HEK293 (cell line): Measurements from ENCODE around the gene EPS8L1.
A peak's percentile ranks its signal among the peaks of the same experiment; 100 is the strongest.

Experiments used
- FEZF1 ChIP-seq: fragments of 450-650 bp; formaldehyde crosslinking; IDR thresholded peaks from 2 replicates; pipeline ENCODE4 v1.5.1; 2016; ENCODE audit warnings: missing biosample characterization, missing genetic modification characterization
- GLIS1 ChIP-seq: fragments of 450-650 bp; formaldehyde crosslinking; IDR thresholded peaks from 2 replicates; pipeline ENCODE4 v1.5.1; 2016; ENCODE audit warnings: missing biosample characterization, missing genetic modification characterization
- HOXC10 ChIP-seq: sonication (generic); formaldehyde crosslinking; IDR thresholded peaks from 2 replicates; pipeline ENCODE4 v1.8.1; 2023; ENCODE audit warnings: mild to moderate bottlenecking, missing genetic modification reagents
- KLF16 ChIP-seq: fragments of 450-650 bp; formaldehyde crosslinking; IDR thresholded peaks from 2 replicates; pipeline ENCODE4 v1.5.1; 2017; ENCODE audit warnings: missing biosample characterization, missing genetic modification characterization
- KLF9 ChIP-seq: fragments of 450-650 bp; formaldehyde crosslinking; IDR thresholded peaks from 2 replicates; pipeline ENCODE4 v1.5.1; 2016; ENCODE audit warnings: missing biosample characterization, missing genetic modification characterization, low read depth
- PRDM1 ChIP-seq: fragments of 450-650 bp; formaldehyde crosslinking; IDR thresholded peaks from 2 replicates; pipeline ENCODE4; 2016; ENCODE audit warnings: missing biosample characterization, missing genetic modification characterization
- REPIN1 ChIP-seq: fragments of 450-650 bp; formaldehyde crosslinking; IDR thresholded peaks from 2 replicates; pipeline ENCODE4 v1.5.1; 2017; ENCODE audit warnings: missing biosample characterization, missing genetic modification characterization, low read depth
- TRIM28 ChIP-seq: IDR thresholded peaks from 2 replicates; pipeline ENCODE4 v1.6.1; 2011; ENCODE audit warnings: low read length, control low read depth, borderline replicate concordance
- ZBTB1 ChIP-seq: fragments of 450-650 bp; formaldehyde crosslinking; IDR thresholded peaks from 2 replicates; pipeline ENCODE4 v1.5.1; 2016; ENCODE audit warnings: missing biosample characterization, missing genetic modification characterization
- ZBTB17 ChIP-seq: fragments of 450-650 bp; formaldehyde crosslinking; IDR thresholded peaks from 2 replicates; pipeline ENCODE4 v1.5.1; 2016; ENCODE audit warnings: missing biosample characterization, missing genetic modification characterization
- ZBTB8A ChIP-seq: fragments of 450-650 bp; formaldehyde crosslinking; IDR thresholded peaks from 2 replicates; pipeline ENCODE4 v1.5.1; 2016; ENCODE audit warnings: missing biosample characterization, missing genetic modification characterization
- ZEB2 ChIP-seq: fragments of 450-650 bp; formaldehyde crosslinking; IDR thresholded peaks from 2 replicates; pipeline ENCODE4 v1.5.1; 2016; ENCODE audit warnings: missing biosample characterization, missing genetic modification characterization
- ZNF155 ChIP-seq: fragments of 450-650 bp; formaldehyde crosslinking; IDR thresholded peaks from 2 replicates; pipeline ENCODE4 v1.5.1; 2016; ENCODE audit warnings: missing biosample characterization, missing genetic modification characterization
- ZNF16 ChIP-seq: fragments of 450-650 bp; formaldehyde crosslinking; IDR thresholded peaks from 2 replicates; pipeline ENCODE4 v1.5.1; 2016; ENCODE audit warnings: low read depth, missing biosample characterization, missing genetic modification characterization
- ZNF324 ChIP-seq: fragments of 450-650 bp; formaldehyde crosslinking; IDR thresholded peaks from 2 replicates; pipeline ENCODE4 v1.5.1; 2016; ENCODE audit warnings: missing biosample characterization, missing genetic modification characterization
- ZNF335 ChIP-seq: fragments of 450-650 bp; formaldehyde crosslinking; conservative IDR thresholded peaks from 2 replicates; pipeline ENCODE4 v1.5.1; 2016; ENCODE audit warnings: missing biosample characterization, missing genetic modification characterization
- ZNF501 ChIP-seq: fragments of 450-650 bp; formaldehyde crosslinking; IDR thresholded peaks from 2 replicates; pipeline ENCODE4 v1.5.1; 2016; ENCODE audit warnings: missing biosample characterization, missing genetic modification characterization
- ZNF600 ChIP-seq: fragments of 450-650 bp; formaldehyde crosslinking; IDR thresholded peaks from 2 replicates; pipeline ENCODE4 v1.5.1; 2016; ENCODE audit warnings: missing biosample characterization, missing genetic modification characterization
- ZNF677 ChIP-seq: fragments of 450-650 bp; IDR thresholded peaks from 2 replicates; pipeline ENCODE4 v1.5.0; 2018; ENCODE audit warnings: missing biosample characterization, mild to moderate bottlenecking, missing genetic modification characterization, moderate library complexity
- ZNF701 ChIP-seq: fragments of 450-650 bp; formaldehyde crosslinking; IDR thresholded peaks from 2 replicates; pipeline ENCODE4 v1.5.1; 2016; ENCODE audit warnings: missing biosample characterization, missing genetic modification characterization
- ZNF76 ChIP-seq: fragments of 450-650 bp; formaldehyde crosslinking; IDR thresholded peaks from 2 replicates; pipeline ENCODE4; 2016; ENCODE audit warnings: low read depth, missing biosample characterization, missing genetic modification characterization, borderline replicate concordance
- ZNF792 ChIP-seq: fragments of 450-650 bp; formaldehyde crosslinking; IDR thresholded peaks from 2 replicates; pipeline ENCODE4 v1.5.1; 2016; ENCODE audit warnings: missing biosample characterization, missing genetic modification characterization
- ZSCAN16 ChIP-seq: fragments of 450-650 bp; formaldehyde crosslinking; IDR thresholded peaks from 2 replicates; pipeline ENCODE4 v1.5.1; 2016; ENCODE audit warnings: missing biosample characterization, missing genetic modification characterization
- ZXDB ChIP-seq: fragments of 450-650 bp; formaldehyde crosslinking; IDR thresholded peaks from 2 replicates; pipeline ENCODE4 v1.5.1; 2016; ENCODE audit warnings: missing biosample characterization, missing genetic modification characterization
- TF ChIP-seq, protein P1 (sequence below): fragments of 450-650 bp; formaldehyde crosslinking; IDR thresholded peaks from 2 replicates; pipeline ENCODE4 v1.5.1; 2016; ENCODE audit warnings: missing biosample characterization, missing genetic modification characterization
- TF ChIP-seq, protein P2 (sequence below): fragments of 450-650 bp; formaldehyde crosslinking; conservative IDR thresholded peaks from 2 replicates; pipeline ENCODE4 v1.5.1; 2016; ENCODE audit warnings: low read depth, missing biosample characterization, missing genetic modification characterization
- TF ChIP-seq, protein P3 (sequence below): fragments of 450-650 bp; formaldehyde crosslinking; IDR thresholded peaks from 2 replicates; pipeline ENCODE4 v1.5.1; 2016; ENCODE audit warnings: missing biosample characterization, missing genetic modification characterization
- TF ChIP-seq, protein P4 (sequence below): fragments of 450-650 bp; formaldehyde crosslinking; IDR thresholded peaks from 2 replicates; pipeline ENCODE4 v1.5.1; 2016; ENCODE audit warnings: missing biosample characterization, missing genetic modification characterization
- TF ChIP-seq, protein P5 (sequence below): fragments of 450-650 bp; IDR thresholded peaks from 2 replicates; pipeline ENCODE4 v1.5.1; 2018; ENCODE audit warnings: missing biosample characterization, mild to moderate bottlenecking, missing genetic modification characterization

Gene EPS8L1

DNA sequence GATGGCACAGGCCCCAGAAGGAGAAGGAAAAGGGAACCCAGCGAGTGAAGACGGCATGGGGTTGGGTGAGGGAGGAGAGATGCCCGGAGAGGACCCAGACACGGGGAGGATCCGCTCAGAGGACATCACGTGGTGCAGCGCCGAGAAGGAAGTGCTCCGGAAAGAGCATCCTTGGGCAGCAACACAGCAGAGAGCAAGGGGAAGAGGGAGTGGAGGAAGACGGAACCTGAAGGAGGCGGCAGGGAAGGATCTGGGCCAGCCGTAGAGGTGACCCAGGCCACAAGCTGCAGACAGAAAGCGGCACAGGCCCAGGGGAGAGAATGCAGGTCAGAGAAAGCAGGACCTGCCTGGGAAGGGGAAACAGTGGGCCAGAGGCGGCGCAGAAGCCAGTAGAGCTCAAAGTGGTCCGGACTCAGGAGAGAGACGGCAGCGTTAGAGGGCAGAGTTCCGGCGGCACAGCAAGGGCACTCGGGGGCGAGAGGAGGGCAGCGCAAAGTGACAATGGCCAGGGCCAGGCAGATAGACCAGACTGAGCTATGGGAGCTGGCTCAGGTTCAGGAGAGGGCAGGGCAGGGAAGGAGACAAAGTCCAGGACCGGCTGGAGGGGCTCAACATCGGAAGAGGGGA is 40.7 kb downstream of the EPS8L1 start (continued):
- TF ChIP-seq, protein P1, sequence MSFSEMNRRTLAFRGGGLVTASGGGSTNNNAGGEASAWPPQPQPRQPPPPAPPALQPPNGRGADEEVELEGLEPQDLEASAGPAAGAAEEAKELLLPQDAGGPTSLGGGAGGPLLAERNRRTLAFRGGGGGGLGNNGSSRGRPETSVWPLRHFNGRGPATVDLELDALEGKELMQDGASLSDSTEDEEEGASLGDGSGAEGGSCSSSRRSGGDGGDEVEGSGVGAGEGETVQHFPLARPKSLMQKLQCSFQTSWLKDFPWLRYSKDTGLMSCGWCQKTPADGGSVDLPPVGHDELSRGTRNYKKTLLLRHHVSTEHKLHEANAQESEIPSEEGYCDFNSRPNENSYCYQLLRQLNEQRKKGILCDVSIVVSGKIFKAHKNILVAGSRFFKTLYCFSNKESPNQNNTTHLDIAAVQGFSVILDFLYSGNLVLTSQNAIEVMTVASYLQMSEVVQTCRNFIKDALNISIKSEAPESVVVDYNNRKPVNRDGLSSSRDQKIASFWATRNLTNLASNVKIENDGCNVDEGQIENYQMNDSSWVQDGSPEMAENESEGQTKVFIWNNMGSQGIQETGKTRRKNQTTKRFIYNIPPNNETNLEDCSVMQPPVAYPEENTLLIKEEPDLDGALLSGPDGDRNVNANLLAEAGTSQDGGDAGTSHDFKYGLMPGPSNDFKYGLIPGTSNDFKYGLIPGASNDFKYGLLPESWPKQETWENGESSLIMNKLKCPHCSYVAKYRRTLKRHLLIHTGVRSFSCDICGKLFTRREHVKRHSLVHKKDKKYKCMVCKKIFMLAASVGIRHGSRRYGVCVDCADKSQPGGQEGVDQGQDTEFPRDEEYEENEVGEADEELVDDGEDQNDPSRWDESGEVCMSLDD, result 0 out of 2 replicates have a peak, but pooled peaks have one; percentile 6
- TF ChIP-seq ZBTB17 (tag by site-specific recombination), result peak; percentile 80
- TF ChIP-seq GLIS1 (tag by site-specific recombination), result peak; percentile 28; the same call in 1 of the 2 replicates
- no peak for TF ChIP-seq ZSCAN16 (tag by site-specific recombination)
- no peak for TF ChIP-seq ZBTB8A
- 0 out of 2 replicates have a peak, but pooled peaks have one; percentile 6 for TF ChIP-seq KLF9 (tag by site-specific recombination)
- TF ChIP-seq ZNF155 (tag by site-specific recombination), result no peak
- peak; percentile 60 for TF ChIP-seq KLF16 (tag by site-specific recombination)
- TF ChIP-seq, protein P2, sequence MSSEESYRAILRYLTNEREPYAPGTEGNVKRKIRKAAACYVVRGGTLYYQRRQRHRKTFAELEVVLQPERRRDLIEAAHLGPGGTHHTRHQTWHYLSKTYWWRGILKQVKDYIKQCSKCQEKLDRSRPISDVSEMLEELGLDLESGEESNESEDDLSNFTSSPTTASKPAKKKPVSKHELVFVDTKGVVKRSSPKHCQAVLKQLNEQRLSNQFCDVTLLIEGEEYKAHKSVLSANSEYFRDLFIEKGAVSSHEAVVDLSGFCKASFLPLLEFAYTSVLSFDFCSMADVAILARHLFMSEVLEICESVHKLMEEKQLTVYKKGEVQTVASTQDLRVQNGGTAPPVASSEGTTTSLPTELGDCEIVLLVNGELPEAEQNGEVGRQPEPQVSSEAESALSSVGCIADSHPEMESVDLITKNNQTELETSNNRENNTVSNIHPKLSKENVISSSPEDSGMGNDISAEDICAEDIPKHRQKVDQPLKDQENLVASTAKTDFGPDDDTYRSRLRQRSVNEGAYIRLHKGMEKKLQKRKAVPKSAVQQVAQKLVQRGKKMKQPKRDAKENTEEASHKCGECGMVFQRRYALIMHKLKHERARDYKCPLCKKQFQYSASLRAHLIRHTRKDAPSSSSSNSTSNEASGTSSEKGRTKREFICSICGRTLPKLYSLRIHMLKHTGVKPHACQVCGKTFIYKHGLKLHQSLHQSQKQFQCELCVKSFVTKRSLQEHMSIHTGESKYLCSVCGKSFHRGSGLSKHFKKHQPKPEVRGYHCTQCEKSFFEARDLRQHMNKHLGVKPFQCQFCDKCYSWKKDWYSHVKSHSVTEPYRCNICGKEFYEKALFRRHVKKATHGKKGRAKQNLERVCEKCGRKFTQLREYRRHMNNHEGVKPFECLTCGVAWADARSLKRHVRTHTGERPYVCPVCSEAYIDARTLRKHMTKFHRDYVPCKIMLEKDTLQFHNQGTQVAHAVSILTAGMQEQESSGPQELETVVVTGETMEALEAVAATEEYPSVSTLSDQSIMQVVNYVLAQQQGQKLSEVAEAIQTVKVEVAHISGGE (tag by site-specific recombination), result peak; percentile 94
- TF ChIP-seq PRDM1 (tag by site-specific recombination), result peak; percentile 41; the same call in 1 of the 2 replicates
- no peak for TF ChIP-seq ZNF792 (tag by site-specific recombination)
- 0 out of 2 replicates have a peak, but pooled peaks have one; percentile 22 for TF ChIP-seq ZXDB
- peak; percentile 97 for TF ChIP-seq ZNF600 (tag by site-specific recombination)
- TF ChIP-seq ZNF335 (tag by site-specific recombination), result 0 out of 2 replicates have a peak, but pooled peaks have one; percentile 37
- TF ChIP-seq, protein P3, sequence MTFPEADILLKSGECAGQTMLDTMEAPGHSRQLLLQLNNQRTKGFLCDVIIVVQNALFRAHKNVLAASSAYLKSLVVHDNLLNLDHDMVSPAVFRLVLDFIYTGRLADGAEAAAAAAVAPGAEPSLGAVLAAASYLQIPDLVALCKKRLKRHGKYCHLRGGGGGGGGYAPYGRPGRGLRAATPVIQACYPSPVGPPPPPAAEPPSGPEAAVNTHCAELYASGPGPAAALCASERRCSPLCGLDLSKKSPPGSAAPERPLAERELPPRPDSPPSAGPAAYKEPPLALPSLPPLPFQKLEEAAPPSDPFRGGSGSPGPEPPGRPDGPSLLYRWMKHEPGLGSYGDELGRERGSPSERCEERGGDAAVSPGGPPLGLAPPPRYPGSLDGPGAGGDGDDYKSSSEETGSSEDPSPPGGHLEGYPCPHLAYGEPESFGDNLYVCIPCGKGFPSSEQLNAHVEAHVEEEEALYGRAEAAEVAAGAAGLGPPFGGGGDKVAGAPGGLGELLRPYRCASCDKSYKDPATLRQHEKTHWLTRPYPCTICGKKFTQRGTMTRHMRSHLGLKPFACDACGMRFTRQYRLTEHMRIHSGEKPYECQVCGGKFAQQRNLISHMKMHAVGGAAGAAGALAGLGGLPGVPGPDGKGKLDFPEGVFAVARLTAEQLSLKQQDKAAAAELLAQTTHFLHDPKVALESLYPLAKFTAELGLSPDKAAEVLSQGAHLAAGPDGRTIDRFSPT (tag by site-specific recombination), result peak; percentile 90
- no peak for TF ChIP-seq ZNF701
- no peak for TF ChIP-seq ZNF324 (tag by site-specific recombination)
- TF ChIP-seq HOXC10 (CRISPR knock-in tag), result no peak
- TF ChIP-seq ZNF16, result no peak
- TF ChIP-seq REPIN1 (tag by site-specific recombination), result no peak
- TF ChIP-seq FEZF1 (tag by site-specific recombination), result 0 out of 2 replicates have a peak, but pooled peaks have one; percentile 33
- TF ChIP-seq ZNF501 (tag by site-specific recombination), result 0 out of 2 replicates have a peak, but pooled peaks have one; percentile 34
- TF ChIP-seq, protein P4, sequence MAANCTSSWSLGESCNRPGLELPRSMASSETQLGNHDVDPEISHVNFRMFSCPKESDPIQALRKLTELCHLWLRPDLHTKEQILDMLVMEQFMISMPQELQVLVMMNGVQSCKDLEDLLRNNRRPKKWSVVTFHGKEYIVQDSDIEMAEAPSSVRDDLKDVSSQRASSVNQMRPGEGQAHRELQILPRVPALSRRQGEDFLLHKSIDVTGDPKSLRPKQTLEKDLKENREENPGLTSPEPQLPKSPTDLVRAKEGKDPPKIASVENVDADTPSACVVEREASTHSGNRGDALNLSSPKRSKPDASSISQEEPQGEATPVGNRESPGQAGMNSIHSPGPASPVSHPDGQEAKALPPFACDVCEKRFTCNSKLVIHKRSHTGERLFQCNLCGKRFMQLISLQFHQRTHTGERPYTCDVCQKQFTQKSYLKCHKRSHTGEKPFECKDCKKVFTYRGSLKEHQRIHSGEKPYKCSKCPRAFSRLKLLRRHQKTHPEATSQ, result no peak
- no peak for TF ChIP-seq TRIM28
- TF ChIP-seq ZNF677, result no peak
- no peak for TF ChIP-seq ZBTB1 (tag by site-specific recombination)
- TF ChIP-seq ZNF76 (tag by site-specific recombination), result peak; percentile 31; the same call in 1 of the 2 replicates
- TF ChIP-seq, protein P5, sequence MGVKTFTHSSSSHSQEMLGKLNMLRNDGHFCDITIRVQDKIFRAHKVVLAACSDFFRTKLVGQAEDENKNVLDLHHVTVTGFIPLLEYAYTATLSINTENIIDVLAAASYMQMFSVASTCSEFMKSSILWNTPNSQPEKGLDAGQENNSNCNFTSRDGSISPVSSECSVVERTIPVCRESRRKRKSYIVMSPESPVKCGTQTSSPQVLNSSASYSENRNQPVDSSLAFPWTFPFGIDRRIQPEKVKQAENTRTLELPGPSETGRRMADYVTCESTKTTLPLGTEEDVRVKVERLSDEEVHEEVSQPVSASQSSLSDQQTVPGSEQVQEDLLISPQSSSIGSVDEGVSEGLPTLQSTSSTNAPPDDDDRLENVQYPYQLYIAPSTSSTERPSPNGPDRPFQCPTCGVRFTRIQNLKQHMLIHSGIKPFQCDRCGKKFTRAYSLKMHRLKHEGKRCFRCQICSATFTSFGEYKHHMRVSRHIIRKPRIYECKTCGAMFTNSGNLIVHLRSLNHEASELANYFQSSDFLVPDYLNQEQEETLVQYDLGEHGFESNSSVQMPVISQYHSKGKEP (tag by site-specific recombination), result no peak
- TF ChIP-seq ZEB2, result no peak
